Prostate gland (tissue), 2 donors: ENCODE results near the gene C1GALT1.

Experiments
- POLR2A ChIP-seq: fragments of 450-650 bp; IDR thresholded peaks from one replicate; pipeline ENCODE4 v1.6.1; 2016; ENCODE audit warnings: antibody characterized with exemption, mild to moderate bottlenecking
- TF ChIP-seq, protein P1 (sequence below), 4 experiments: fragments of 200-600 bp in 2 of 4; fragments of 450-650 bp in 2 of 4; sonication (generic) in 2 of 4; IDR thresholded peaks; 1 replicate in 3 of 4; 2 replicates in 1 of 4; pipeline ENCODE4 v1.5.1; 2016 to 2019; ENCODE audit warnings: antibody characterized with exemption in 4 of 4, mild to moderate bottlenecking in 2 of 4, moderate library complexity in 2 of 4

GRCh38 chr7:7236041-7236440 lies 53.7 kb downstream of the C1GALT1 start:
- TF ChIP-seq, protein P1, sequence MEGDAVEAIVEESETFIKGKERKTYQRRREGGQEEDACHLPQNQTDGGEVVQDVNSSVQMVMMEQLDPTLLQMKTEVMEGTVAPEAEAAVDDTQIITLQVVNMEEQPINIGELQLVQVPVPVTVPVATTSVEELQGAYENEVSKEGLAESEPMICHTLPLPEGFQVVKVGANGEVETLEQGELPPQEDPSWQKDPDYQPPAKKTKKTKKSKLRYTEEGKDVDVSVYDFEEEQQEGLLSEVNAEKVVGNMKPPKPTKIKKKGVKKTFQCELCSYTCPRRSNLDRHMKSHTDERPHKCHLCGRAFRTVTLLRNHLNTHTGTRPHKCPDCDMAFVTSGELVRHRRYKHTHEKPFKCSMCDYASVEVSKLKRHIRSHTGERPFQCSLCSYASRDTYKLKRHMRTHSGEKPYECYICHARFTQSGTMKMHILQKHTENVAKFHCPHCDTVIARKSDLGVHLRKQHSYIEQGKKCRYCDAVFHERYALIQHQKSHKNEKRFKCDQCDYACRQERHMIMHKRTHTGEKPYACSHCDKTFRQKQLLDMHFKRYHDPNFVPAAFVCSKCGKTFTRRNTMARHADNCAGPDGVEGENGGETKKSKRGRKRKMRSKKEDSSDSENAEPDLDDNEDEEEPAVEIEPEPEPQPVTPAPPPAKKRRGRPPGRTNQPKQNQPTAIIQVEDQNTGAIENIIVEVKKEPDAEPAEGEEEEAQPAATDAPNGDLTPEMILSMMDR (IDR thresholded peaks at IDR 0.05), result no peak
- TF ChIP-seq POLR2A, result no peak
